HFFc6 (cell line): ENCODE results near the gene TAS1R3. TPM values are rescaled to one million over a fixed set of nuclear protein-coding genes. Genes with fewer than 3 reads are reported as not detected.

ENCODE experiments used
- DNase-seq: peaks from one replicate; pipeline ENCODE4 v3.0.0-alpha.2; 2018
- H3K27ac Mint-ChIP-seq: 2 replicates; pipeline ENCODE4 v1.8.0; 2020; ENCODE audit warnings: mild to moderate bottlenecking, mixed read lengths
- H3K27me3 Mint-ChIP-seq: 2 replicates; pipeline ENCODE4 v1.8.0; 2021; ENCODE audit warnings: mild to moderate bottlenecking, moderate library complexity, mixed read lengths; ENCODE audit not compliant: insufficient read depth
- H3K36me3 Mint-ChIP-seq: 2 replicates; pipeline ENCODE4 v1.8.0; 2021; ENCODE audit warnings: low read depth, mixed read lengths
- H3K4me1 Mint-ChIP-seq: 2 replicates; pipeline ENCODE4 v1.8.0; 2020; ENCODE audit warnings: low read depth, mixed read lengths
- H3K4me3 Mint-ChIP-seq: 2 replicates; pipeline ENCODE4 v1.8.0; 2020; ENCODE audit warnings: mild to moderate bottlenecking, moderate library complexity, mixed read lengths
- H3K9me3 Mint-ChIP-seq: 2 replicates; pipeline ENCODE4 v1.8.0; 2020; ENCODE audit warnings: mild to moderate bottlenecking, mixed read lengths
- CTCF ChIP-seq: fragments of 200-600 bp; sonication (generic); IDR thresholded peaks from 2 replicates; pipeline ENCODE4 v1.5.0; 2021; ENCODE audit warnings: antibody characterized with exemption, mild to moderate bottlenecking
- total RNA-seq, 6 experiments: library from RNA; stranded (reverse); fragmentation: NEBNext Ultra II Directional; extraction: Animal tissue kit (Norgen Biotek cat#: 25700); gene quantifications; 2 replicates in 1 of 6; 3 replicates in 5 of 6; pipeline ENCODE4 v1.2.3, GENCODE V29; 2021

Gene TAS1R3
- total RNA-seq, 6 experiments from 2014 or later, result 0.07 to 0.20 (median 0.13) TPM

- H3K36me3 Mint-ChIP-seq, result peaks cover 8% of the 10 kb centered on the region
Measured at GRCh38 chr1:1327291-1327690, 3.8 kb upstream of the TAS1R3 start.

GRCh38 chr1:1328254-1328653 lies 2.8 kb upstream of the TAS1R3 start:
- no peak overlapping the region for H3K27ac Mint-ChIP-seq
- peaks cover 16% of the 10 kb centered on the region for H3K4me1 Mint-ChIP-seq
- no peak overlapping the region for H3K4me3 Mint-ChIP-seq
- H3K27me3 Mint-ChIP-seq, result peaks cover 32% of the 10 kb centered on the region
- no peak for TF ChIP-seq CTCF
- peaks cover 6% of the 10 kb centered on the region for H3K9me3 Mint-ChIP-seq
- peaks cover 8% of the 10 kb centered on the region for H3K36me3 Mint-ChIP-seq
- no peak for DNase-seq

More at GRCh38 chr1:1327291-1327690, 3.8 kb upstream of the TAS1R3 start:
- TF ChIP-seq CTCF, result no peak
- Mint-ChIP-seq H3K9me3 (peaks cover 6% of the 10 kb centered on the region), H3K4me3 (no peak overlapping the region; the same call in 1 of the 2 replicates), H3K4me1 (peaks cover 26% of the 10 kb centered on the region), H3K27ac (no peak overlapping the region), H3K27me3 (peaks cover 32% of the 10 kb centered on the region)
- DNase-seq, result no peak

GRCh38 chr1:1329304-1330210 lies 1.5 kb upstream of the TAS1R3 start:
- Mint-ChIP-seq H3K4me3 (peak overlapping the region; percentile 45; the same call in 1 of the 2 replicates), H3K4me1 (peaks cover 10% of the 10 kb centered on the region), H3K9me3 (peaks cover 6% of the 10 kb centered on the region), H3K36me3 (peaks cover 4% of the 10 kb centered on the region), H3K27ac (peak overlapping the region; percentile 77), H3K27me3 (peaks cover 31% of the 10 kb centered on the region)
- no peak for DNase-seq
- TF ChIP-seq CTCF, result no peak

GRCh38 chr1:1330366-1331067 lies 563 bp upstream of the TAS1R3 start:
- Mint-ChIP-seq H3K4me3 (no peak overlapping the region; the same call in 1 of the 2 replicates), H3K36me3 (peaks cover 4% of the 10 kb centered on the region)

More at GRCh38 chr1:1330366-1331067, 563 bp upstream of the TAS1R3 start:
- Mint-ChIP-seq H3K9me3 (peaks cover 6% of the 10 kb centered on the region), H3K4me1 (peaks cover 8% of the 10 kb centered on the region), H3K27me3 (peaks cover 31% of the 10 kb centered on the region), H3K27ac (peak overlapping the region; percentile 56)
- no peak for DNase-seq
- no peak for TF ChIP-seq CTCF
